Measurements from ENCODE around the gene RPP38.

DNA sequence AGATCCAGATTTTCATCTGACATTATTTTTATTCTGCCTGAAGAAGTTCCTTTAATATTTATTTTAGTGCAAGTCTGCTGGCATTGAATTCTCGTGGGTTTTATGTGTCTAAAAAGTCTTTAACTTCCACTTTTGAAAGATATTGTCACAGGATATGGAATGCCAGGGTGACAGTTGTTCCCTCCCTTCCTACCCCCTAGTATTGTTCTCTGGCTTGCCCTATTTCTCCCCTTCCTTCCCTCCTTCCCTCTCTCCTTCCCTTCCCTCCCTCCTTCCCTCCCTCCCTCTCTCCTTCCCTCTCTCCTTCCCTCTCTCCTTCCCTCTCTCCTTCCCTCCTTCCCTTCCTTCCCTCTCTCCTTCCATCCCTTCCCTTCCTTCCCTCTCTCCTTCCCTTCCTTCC lies 38.5 kb upstream of the RPP38 start:
- TF ChIP-seq, protein P1, sequence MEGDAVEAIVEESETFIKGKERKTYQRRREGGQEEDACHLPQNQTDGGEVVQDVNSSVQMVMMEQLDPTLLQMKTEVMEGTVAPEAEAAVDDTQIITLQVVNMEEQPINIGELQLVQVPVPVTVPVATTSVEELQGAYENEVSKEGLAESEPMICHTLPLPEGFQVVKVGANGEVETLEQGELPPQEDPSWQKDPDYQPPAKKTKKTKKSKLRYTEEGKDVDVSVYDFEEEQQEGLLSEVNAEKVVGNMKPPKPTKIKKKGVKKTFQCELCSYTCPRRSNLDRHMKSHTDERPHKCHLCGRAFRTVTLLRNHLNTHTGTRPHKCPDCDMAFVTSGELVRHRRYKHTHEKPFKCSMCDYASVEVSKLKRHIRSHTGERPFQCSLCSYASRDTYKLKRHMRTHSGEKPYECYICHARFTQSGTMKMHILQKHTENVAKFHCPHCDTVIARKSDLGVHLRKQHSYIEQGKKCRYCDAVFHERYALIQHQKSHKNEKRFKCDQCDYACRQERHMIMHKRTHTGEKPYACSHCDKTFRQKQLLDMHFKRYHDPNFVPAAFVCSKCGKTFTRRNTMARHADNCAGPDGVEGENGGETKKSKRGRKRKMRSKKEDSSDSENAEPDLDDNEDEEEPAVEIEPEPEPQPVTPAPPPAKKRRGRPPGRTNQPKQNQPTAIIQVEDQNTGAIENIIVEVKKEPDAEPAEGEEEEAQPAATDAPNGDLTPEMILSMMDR (conservative IDR thresholded peaks at IDR 0.05; ENCODE audit: low read length) = no peak
- no peak for TF ChIP-seq EZH2phosphoT487 (IDR thresholded peaks at IDR 0.05; ENCODE audit: borderline replicate concordance, low read depth, low read length)

All from OCI-LY7 (cell line).